Motor neuron (in vitro differentiated cells): ENCODE results near the gene PITX3. TPM values are rescaled to one million over a fixed set of nuclear protein-coding genes. Genes with fewer than 3 reads are reported as not detected.

ENCODE experiments used
- ATAC-seq, 8 experiments: fragments of 200-7000 bp; cut with Tn5 transposase; replicated peaks in 6 of 8; 2 replicates each; pipeline ENCODE4 v1.8.0; 2021; ENCODE audit warnings: mild to moderate bottlenecking in 8 of 8, moderate library complexity in 8 of 8
- H3K27ac ChIP-seq, 2 donors: fragments of 250-450 bp; sonication (Bioruptor Pico); 2 replicates each; pipeline ENCODE4 v1.9.0; 2021; ENCODE audit warnings: antibody characterized with exemption in 2 of 2, mild to moderate bottlenecking in 2 of 2, moderate library complexity in 1 of 2
- H3K4me1 ChIP-seq, 2 donors: fragments of 250-450 bp; sonication (Bioruptor Pico); replicated peaks in 1 of 2; 2 replicates each; pipeline ENCODE4 v1.6.1; 2021; ENCODE audit warnings: antibody characterized with exemption in 2 of 2, mild to moderate bottlenecking in 2 of 2, moderate library complexity in 1 of 2
- H3K4me3 ChIP-seq, 5 donors: fragments of 250-450 bp; sonication (Bioruptor Pico); 2 replicates each; pipeline ENCODE4 v1.9.0; 2021; ENCODE audit warnings: antibody characterized with exemption in 5 of 5, mild to moderate bottlenecking in 5 of 5, moderate library complexity in 4 of 5
- WGBS, 10 experiments: fragments of 450-650 bp; shearing (Covaris generic); methylation state at CpG; one replicate each; pipeline ENCODE4 v1.0.0; 2022; 5-methylcytosine and 5-hydroxymethylcytosine counted together
- in situ Hi-C, 9 experiments: fragments of 400-800 bp; cut with MboI; loops; one replicate each; pipeline ENCODE4 v1.15.0; 2021; ENCODE audit warnings: low sequenced_read_pairs in 9 of 9, low pct_unique_long_range_greater_than_20kb in 2 of 9; ENCODE audit not compliant: unreplicated experiment in 9 of 9
- total RNA-seq, 8 experiments: library from RNA; unstranded; fragments of 300-600 nt; gene quantifications; 2 replicates each; pipeline versions ENCODE4 v1.2.3 to v1.2.4, GENCODE V29; 2022

PITX3 gene
- total RNA-seq, 8 experiments from 2014 or later, result 0.05 to 0.33 (median 0.22) TPM; not detected in 4

- Histone ChIP-seq H3K4me1 (peaks cover 14 to 22% of the 10 kb centered on the region in 2 donors), H3K4me3 (peak overlapping the region in 2 of 5 donors; percentile 85 to 91), H3K27ac (no peak overlapping the region)
- no peak for ATAC-seq
- in situ Hi-C loops, result loop anchor here in 4 of 9 experiments (25.0 kb wide), 2 partner anchors 90 to 115 kb away; no protein-coding TSS in a partner anchor
These were observed 6.4 kb upstream of the PITX3 start for GRCh38 chr10:102247734-102248133.

GRCh38 chr10:102246261-102246660 lies 4.9 kb upstream of the PITX3 start:
- ATAC-seq, result no peak
- WGBS, 10 experiments, result 0 to 67% (median 20%) methylated on average over 1 to 3 of the region's 3 CpGs; no CpG with 5 or more reads in 2 of the 10 experiments
- peak overlapping the region; percentile 65 to 93 (median 85) for H3K4me3 ChIP-seq
- in situ Hi-C loops, result loop anchor here in 4 of 9 experiments (25.0 kb wide), 2 partner anchors 91 to 116 kb away; no protein-coding TSS in a partner anchor
- H3K4me1 ChIP-seq, result peaks cover 14 to 22% of the 10 kb centered on the region in 2 donors
- peak overlapping the region; percentile 96 to 97 for H3K27ac ChIP-seq

- H3K27ac ChIP-seq, result peak overlapping the region; percentile 96 to 97
- in situ Hi-C loops, result loop anchor here in 4 of 9 experiments (25.0 kb wide), 2 partner anchors 91 to 116 kb away; no protein-coding TSS in a partner anchor
- ATAC-seq, result no peak
- peaks cover 14 to 22% of the 10 kb centered on the region in 2 donors for H3K4me1 ChIP-seq
- H3K4me3 ChIP-seq, result peak overlapping the region; percentile 65 to 93 (median 85)
- WGBS, 10 experiments, result 0 to 20% (median 0%) methylated on average over 1 to 4 of the region's 4 CpGs; no CpG with 5 or more reads in 3 of the 10 experiments
These were observed 4.6 kb upstream of the PITX3 start for GRCh38 chr10:102245932-102246251.

- peak; percentile 85 to 92 (median 89) for ATAC-seq
- WGBS, 10 experiments, result 0 to 7% (median 0%) methylated on average over 3 to 22 of the region's 47 CpGs; no CpG with 5 or more reads in 1 of the 10 experiments
These were observed 4.0 kb upstream of the PITX3 start, which contains the start of gene GBF1 for GRCh38 chr10:102245082-102245931. GBF1 (plus strand) TSS chr10:102245532; CDS start chr10:102258939, 13,407 bp downstream.

GRCh38 chr10:102243309-102243708 lies 2.0 kb upstream of the PITX3 start:
- no peak overlapping the region for H3K4me3 ChIP-seq
- in situ Hi-C loops, result loop anchor here in 4 of 9 experiments (25.0 kb wide), 2 partner anchors 94 to 119 kb away; no protein-coding TSS in a partner anchor
- 0 to 100% (median 51%) methylated on average over 1 to 2 of the region's 2 CpGs; no CpG with 5 or more reads in 6 of the 10 experiments for WGBS, 10 experiments
- no peak for ATAC-seq
- no peak overlapping the region for H3K27ac ChIP-seq
- H3K4me1 ChIP-seq, result peaks cover 20 to 29% of the 10 kb centered on the region in 2 donors

More at GRCh38 chr10:102245082-102245931, 4.0 kb upstream of the PITX3 start, which contains the start of gene GBF1:
- in situ Hi-C loops, result loop anchor here in 4 of 9 experiments (25.0 kb wide), 2 partner anchors 92 to 117 kb away; no protein-coding TSS in a partner anchor
- peak within 1 kb of the TSS; percentile 65 to 93 (median 85) for H3K4me3 ChIP-seq
- H3K4me1 ChIP-seq, result peaks cover 19 to 27% of the 10 kb centered on the region in 2 donors
- H3K27ac ChIP-seq, result peak within 1 kb of the TSS; percentile 96 to 97

GRCh38 chr10:102242118-102242485 lies 790 bp upstream of the PITX3 start:
- no peak for ATAC-seq
- Histone ChIP-seq H3K4me3 (peak overlapping the region in 3 of 5 donors; percentile 32 to 38 (median 34)), H3K4me1 (peaks cover 16 to 21% of the 10 kb centered on the region in 2 donors), H3K27ac (no peak overlapping the region)
- in situ Hi-C loops, result loop anchor here in 4 of 9 experiments (25.0 kb wide), 2 partner anchors 95 to 120 kb away; no protein-coding TSS in a partner anchor
- 4 to 44% (median 19%) methylated on average over 1 to 6 of the region's 7 CpGs for WGBS, 10 experiments

GRCh38 chr10:102241032-102241443 lies 274 bp downstream of the PITX3 start:
- ATAC-seq, result no peak
- in situ Hi-C loops, result loop anchor here in 4 of 9 experiments (25.0 kb wide), 2 partner anchors 96 to 121 kb away; no protein-coding TSS in a partner anchor
- WGBS, 10 experiments, result 0 to 4% methylated on average over 4 of the region's 20 CpGs; no CpG with 5 or more reads in 8 of the 10 experiments
- Histone ChIP-seq H3K4me1 (peaks cover 11 to 13% of the 10 kb centered on the region in 2 donors), H3K4me3 (peak overlapping the region; percentile 22 to 38 (median 34)), H3K27ac (no peak overlapping the region)

GRCh38 chr10:102240467-102241031 lies 763 bp downstream of the PITX3 start:
- WGBS, 10 experiments, result 3 to 70% (median 27%) methylated on average over 2 to 13 of the region's 39 CpGs; no CpG with 5 or more reads in 5 of the 10 experiments
- no peak for ATAC-seq
- in situ Hi-C loops, result loop anchor here in 4 of 9 experiments (25.0 kb wide), 2 partner anchors 97 to 122 kb away; no protein-coding TSS in a partner anchor
- H3K27ac ChIP-seq, result no peak overlapping the region
- H3K4me3 ChIP-seq, result peak overlapping the region in 3 of 5 donors; percentile 32 to 38 (median 34)
- peaks cover 11 to 13% of the 10 kb centered on the region in 2 donors for H3K4me1 ChIP-seq

GRCh38 chr10:102237711-102238252 lies 3.5 kb downstream of the PITX3 start:
- no peak overlapping the region for H3K4me3 ChIP-seq
- ATAC-seq, result no peak
- in situ Hi-C loops, result loop anchor here in 5 of 9 experiments (10.0 to 25.0 kb wide), 3 partner anchors 100 to 125 kb away; no protein-coding TSS in a partner anchor
- no peak overlapping the region for H3K27ac ChIP-seq
- H3K4me1 ChIP-seq, result peaks cover 5 to 6% of the 10 kb centered on the region in 2 donors
- 0 to 80% (median 25%) methylated on average over 1 to 2 of the region's 4 CpGs; no CpG with 5 or more reads in 2 of the 10 experiments for WGBS, 10 experiments

- WGBS, 10 experiments, result 15 to 79% (median 54%) methylated on average over 1 to 6 of the region's 8 CpGs; no CpG with 5 or more reads in 4 of the 10 experiments
- ATAC-seq, result no peak
- in situ Hi-C loops, result loop anchor here in 5 of 9 experiments (10.0 to 25.0 kb wide), 3 partner anchors 101 to 126 kb away; no protein-coding TSS in a partner anchor
- no peak overlapping the region for H3K4me3 ChIP-seq
- no peak overlapping the region for H3K27ac ChIP-seq
- H3K4me1 ChIP-seq, result peaks cover 6 to 13% of the 10 kb centered on the region in 2 donors
These were observed 5.3 kb downstream of the PITX3 start for GRCh38 chr10:102236006-102236405.

- peaks cover 4 to 11% of the 10 kb centered on the region in 2 donors for H3K4me1 ChIP-seq
- WGBS, 10 experiments, result 50 to 100% (median 80%) methylated on average over 1 of the region's 1 CpG; no CpG with 5 or more reads in 2 of the 10 experiments
- H3K4me3 ChIP-seq, result no peak overlapping the region
- no peak overlapping the region for H3K27ac ChIP-seq
- ATAC-seq, result peak in 1 of 8 experiments; percentile 16
- in situ Hi-C loops, result loop anchor here in 5 of 9 experiments (10.0 to 25.0 kb wide), 3 partner anchors 102 to 127 kb away; no protein-coding TSS in a partner anchor
These were observed 5.8 kb downstream of the PITX3 start for GRCh38 chr10:102235598-102235920.
